Stimulated activated CD8-positive, alpha-beta memory T cell treated with anti-CD3 and anti-CD28 coated beads, Interleukin-12 subunit alpha, Interleukin-12 subunit beta, amount 100 ng/mL, for 24 hours (primary cell): ENCODE data around the gene C2orf66.

Source experiments
- DNase-seq: peaks from one replicate; pipeline ENCODE4 v3.0.0-alpha.2; 2020; ENCODE audit errors: extremely low read depth

Gene C2orf66

GRCh38 chr2:196809260-196809659 is at the start of gene C2orf66:
Gene C2orf66, minus strand, starts transcription at chr2:196809355. Its CDS starts 19 bp downstream, at chr2:196809336.
- no peak for DNase-seq

GRCh38 chr2:196854629-196855028 is 45.5 kb upstream of the C2orf66 start:
- no peak for DNase-seq

- DNase-seq = no peak
Observed at GRCh38 chr2:196853301-196854087, 44.3 kb upstream of the C2orf66 start.

GRCh38 chr2:196851088-196851487 is 41.9 kb upstream of the C2orf66 start:
- no peak for DNase-seq

- no peak for DNase-seq
Observed at GRCh38 chr2:196849895-196850294, 40.7 kb upstream of the C2orf66 start.

GRCh38 chr2:196846295-196846694 is 37.1 kb upstream of the C2orf66 start:
- no peak for DNase-seq

- no peak for DNase-seq
Observed at GRCh38 chr2:196845371-196845770, 36.2 kb upstream of the C2orf66 start.

- no peak for DNase-seq
Observed at GRCh38 chr2:196840171-196840570, 31.0 kb upstream of the C2orf66 start.

- DNase-seq = no peak
Observed at GRCh38 chr2:196839574-196839973, 30.4 kb upstream of the C2orf66 start.

GRCh38 chr2:196836440-196836839 is 27.3 kb upstream of the C2orf66 start:
- DNase-seq = no peak

GRCh38 chr2:196830701-196831100 is 21.5 kb upstream of the C2orf66 start:
- no peak for DNase-seq

GRCh38 chr2:196827356-196827755 is 18.2 kb upstream of the C2orf66 start:
- no peak for DNase-seq

- no peak for DNase-seq
Observed at GRCh38 chr2:196823750-196824522, 14.8 kb upstream of the C2orf66 start.

- no peak for DNase-seq
Observed at GRCh38 chr2:196821195-196821594, 12.0 kb upstream of the C2orf66 start.

GRCh38 chr2:196808083-196808665 is 981 bp downstream of the C2orf66 start:
- DNase-seq = no peak

- DNase-seq = no peak
Observed at GRCh38 chr2:196804381-196804780, 4.8 kb downstream of the C2orf66 start.

GRCh38 chr2:196802401-196802800 is 6.8 kb downstream of the C2orf66 start:
- no peak for DNase-seq

- DNase-seq = no peak
Observed at GRCh38 chr2:196801674-196802261, 7.4 kb downstream of the C2orf66 start.

GRCh38 chr2:196798980-196799379 is 10.2 kb downstream of the C2orf66 start:
- no peak for DNase-seq

GRCh38 chr2:196792865-196793264 is 16.3 kb downstream of the C2orf66 start:
- no peak for DNase-seq

- DNase-seq = no peak
Observed at GRCh38 chr2:196783431-196784094, 25.6 kb downstream of the C2orf66 start.

GRCh38 chr2:196767101-196767500 is 42.1 kb downstream of the C2orf66 start:
- no peak for DNase-seq
